Measurements from ENCODE around the gene MYH7.

DNA sequence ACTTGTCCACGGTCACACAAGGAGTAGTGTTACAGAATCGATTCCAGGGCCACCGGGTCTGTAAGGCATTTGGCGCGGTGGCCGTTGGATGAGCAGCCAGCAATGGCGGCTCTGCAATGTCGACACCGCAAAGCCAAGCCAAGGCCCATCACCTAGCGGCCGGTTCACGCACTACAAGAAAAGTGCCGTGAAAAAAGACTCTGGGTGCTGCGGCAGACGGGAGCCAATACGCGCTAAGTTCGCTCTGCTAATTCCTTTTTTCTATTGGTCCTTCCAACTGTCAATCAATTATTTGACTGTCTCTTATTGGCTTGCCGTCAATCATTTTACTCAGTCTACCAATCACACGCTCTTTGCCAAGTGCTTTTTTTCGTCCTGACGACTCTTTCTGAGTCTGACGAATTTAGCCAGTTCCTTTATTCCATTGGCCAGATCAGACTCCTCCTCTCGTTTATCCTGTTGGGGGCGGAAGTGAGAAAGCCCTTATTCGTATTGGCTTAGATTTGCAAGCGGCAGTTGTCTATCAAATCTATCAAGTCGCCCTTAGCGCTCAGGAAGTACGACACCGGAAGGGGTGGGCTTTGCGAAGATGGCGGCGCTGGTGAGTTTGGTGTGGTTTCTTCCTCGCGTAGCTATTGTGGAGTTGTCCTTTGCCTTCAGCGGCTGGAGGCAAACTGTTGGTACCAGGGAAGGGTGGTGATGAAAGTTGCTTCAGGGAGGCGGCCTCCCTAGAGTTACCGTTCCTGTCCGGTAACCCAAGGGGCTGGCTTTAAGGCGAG lies 33.9 kb upstream of the MYH7 start, which contains the start of gene NGDN:
- TF ChIP-seq POLR2A (IDR thresholded peaks at IDR 0.05; ENCODE audit: low read length) (peak; percentile 77), REST (IDR thresholded peaks at IDR 0.05) (no peak), FOXS1 (CRISPR knock-in tag; IDR thresholded peaks at IDR 0.05) (no peak)
- TF ChIP-seq, protein P1, sequence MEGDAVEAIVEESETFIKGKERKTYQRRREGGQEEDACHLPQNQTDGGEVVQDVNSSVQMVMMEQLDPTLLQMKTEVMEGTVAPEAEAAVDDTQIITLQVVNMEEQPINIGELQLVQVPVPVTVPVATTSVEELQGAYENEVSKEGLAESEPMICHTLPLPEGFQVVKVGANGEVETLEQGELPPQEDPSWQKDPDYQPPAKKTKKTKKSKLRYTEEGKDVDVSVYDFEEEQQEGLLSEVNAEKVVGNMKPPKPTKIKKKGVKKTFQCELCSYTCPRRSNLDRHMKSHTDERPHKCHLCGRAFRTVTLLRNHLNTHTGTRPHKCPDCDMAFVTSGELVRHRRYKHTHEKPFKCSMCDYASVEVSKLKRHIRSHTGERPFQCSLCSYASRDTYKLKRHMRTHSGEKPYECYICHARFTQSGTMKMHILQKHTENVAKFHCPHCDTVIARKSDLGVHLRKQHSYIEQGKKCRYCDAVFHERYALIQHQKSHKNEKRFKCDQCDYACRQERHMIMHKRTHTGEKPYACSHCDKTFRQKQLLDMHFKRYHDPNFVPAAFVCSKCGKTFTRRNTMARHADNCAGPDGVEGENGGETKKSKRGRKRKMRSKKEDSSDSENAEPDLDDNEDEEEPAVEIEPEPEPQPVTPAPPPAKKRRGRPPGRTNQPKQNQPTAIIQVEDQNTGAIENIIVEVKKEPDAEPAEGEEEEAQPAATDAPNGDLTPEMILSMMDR (IDR thresholded peaks at IDR 0.05): peak; percentile 59

All from A549 (cell line).